Measurements from ENCODE around the gene LCAT.
"Not testable (repeated sequence)": the region's sequence is repeated elsewhere in the genome, so short reads cannot be mapped to it uniquely, and the experiment has no call there.

LCAT gene

GRCh38 chr16:67917140-67917851 lies 26.6 kb downstream of the LCAT start:
- TF ChIP-seq, protein P1, sequence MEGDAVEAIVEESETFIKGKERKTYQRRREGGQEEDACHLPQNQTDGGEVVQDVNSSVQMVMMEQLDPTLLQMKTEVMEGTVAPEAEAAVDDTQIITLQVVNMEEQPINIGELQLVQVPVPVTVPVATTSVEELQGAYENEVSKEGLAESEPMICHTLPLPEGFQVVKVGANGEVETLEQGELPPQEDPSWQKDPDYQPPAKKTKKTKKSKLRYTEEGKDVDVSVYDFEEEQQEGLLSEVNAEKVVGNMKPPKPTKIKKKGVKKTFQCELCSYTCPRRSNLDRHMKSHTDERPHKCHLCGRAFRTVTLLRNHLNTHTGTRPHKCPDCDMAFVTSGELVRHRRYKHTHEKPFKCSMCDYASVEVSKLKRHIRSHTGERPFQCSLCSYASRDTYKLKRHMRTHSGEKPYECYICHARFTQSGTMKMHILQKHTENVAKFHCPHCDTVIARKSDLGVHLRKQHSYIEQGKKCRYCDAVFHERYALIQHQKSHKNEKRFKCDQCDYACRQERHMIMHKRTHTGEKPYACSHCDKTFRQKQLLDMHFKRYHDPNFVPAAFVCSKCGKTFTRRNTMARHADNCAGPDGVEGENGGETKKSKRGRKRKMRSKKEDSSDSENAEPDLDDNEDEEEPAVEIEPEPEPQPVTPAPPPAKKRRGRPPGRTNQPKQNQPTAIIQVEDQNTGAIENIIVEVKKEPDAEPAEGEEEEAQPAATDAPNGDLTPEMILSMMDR (IDR thresholded peaks at IDR 0.05) = no peak
- Histone ChIP-seq H3K27ac (no peak overlapping the region), H3K9me3 (no peaks in the 10 kb centered on the region), H3K4me1 (ENCODE audit: control insufficient read depth in 1 of 2, insufficient read depth in 1 of 2, low read depth in 1 of 2, low read length in 1 of 2) (no peaks in the 10 kb centered on the region), H3K36me3 (peaks cover 46% of the 10 kb centered on the region), H3K27me3 (no peaks in the 10 kb centered on the region), H3K4me3 (ENCODE audit: low read depth in 1 of 2, low read length in 1 of 2) (no peak overlapping the region)

DNA sequence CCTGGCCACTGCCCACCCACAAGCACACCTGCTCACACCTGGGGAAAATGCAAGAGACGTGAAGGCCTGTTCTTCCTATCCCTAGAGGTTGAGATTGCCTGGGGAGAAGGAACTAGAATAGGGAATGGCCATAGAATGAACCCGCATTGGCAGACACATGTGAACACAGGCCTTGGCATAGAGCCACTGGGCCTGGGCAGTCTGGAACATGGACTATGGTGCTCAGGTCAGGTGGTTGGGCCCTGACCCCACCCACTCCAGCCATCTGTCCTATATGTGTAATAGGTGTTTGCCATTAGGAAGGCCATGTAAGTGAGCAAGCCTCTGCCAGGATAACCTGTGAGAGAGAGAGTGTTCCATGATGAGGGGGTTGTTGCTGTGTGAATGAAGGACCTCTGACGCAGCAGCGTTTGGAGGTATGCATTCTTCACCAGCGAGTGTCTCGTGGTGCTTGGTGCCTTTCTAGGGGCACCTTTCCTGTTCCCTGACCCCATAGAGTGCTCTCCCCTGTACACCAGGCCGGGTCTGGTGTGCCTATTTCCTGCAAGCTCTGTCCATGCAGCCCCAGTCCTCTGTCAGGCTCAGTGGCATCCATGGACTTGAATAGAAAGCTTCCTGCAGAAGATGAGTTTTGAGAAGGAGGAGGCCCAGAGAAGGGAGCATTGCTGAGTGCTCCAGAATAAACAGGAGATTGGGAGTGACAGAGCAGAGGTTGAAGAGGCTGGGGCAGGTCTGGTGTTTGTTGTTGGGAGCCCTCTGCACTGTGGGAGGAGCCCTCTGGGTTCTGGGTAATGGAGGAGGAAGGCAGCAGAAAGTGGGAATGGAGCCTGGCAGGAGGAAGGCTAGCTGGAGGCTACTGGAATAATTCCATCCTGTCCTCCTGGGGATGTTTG lies 27.8 kb downstream of the LCAT start:
- TF ChIP-seq, protein P1 (IDR thresholded peaks at IDR 0.05) = no peak
- no peaks in the 10 kb centered on the region for H3K9me3 ChIP-seq
- no peaks in the 10 kb centered on the region for H3K4me1 ChIP-seq (ENCODE audit: control insufficient read depth in 1 of 2, insufficient read depth in 1 of 2, low read depth in 1 of 2, low read length in 1 of 2)
- no peaks in the 10 kb centered on the region for H3K27me3 ChIP-seq
- H3K4me3 ChIP-seq (ENCODE audit: low read depth in 1 of 2, low read length in 1 of 2) = no peak overlapping the region
- H3K27ac ChIP-seq = no peak overlapping the region
- peaks cover 58% of the 10 kb centered on the region for H3K36me3 ChIP-seq

DNA sequence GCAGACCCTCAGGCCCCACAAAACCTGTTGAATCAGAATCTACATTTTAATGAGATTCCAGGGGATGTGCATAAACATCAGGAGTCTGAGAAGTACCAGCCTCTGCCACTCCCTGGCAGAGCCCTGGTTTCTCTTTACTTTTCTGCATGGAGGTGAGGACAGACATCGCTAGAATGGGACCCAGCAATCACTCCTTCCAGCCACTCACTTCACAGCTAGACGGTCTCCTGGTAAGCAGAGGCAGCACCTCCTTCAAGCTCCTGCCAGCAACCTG lies 28.5 kb downstream of the LCAT start:
- H3K9me3 ChIP-seq; H3K4me3 ChIP-seq (ENCODE audit: low read depth in 1 of 2, low read length in 1 of 2); H3K27me3 ChIP-seq; H3K4me1 ChIP-seq (ENCODE audit: control insufficient read depth in 1 of 2, insufficient read depth in 1 of 2, low read depth in 1 of 2, low read length in 1 of 2); H3K27ac ChIP-seq: not testable (repeated sequence)
- H3K36me3 ChIP-seq = peaks cover 65% of the 10 kb centered on the region

DNA sequence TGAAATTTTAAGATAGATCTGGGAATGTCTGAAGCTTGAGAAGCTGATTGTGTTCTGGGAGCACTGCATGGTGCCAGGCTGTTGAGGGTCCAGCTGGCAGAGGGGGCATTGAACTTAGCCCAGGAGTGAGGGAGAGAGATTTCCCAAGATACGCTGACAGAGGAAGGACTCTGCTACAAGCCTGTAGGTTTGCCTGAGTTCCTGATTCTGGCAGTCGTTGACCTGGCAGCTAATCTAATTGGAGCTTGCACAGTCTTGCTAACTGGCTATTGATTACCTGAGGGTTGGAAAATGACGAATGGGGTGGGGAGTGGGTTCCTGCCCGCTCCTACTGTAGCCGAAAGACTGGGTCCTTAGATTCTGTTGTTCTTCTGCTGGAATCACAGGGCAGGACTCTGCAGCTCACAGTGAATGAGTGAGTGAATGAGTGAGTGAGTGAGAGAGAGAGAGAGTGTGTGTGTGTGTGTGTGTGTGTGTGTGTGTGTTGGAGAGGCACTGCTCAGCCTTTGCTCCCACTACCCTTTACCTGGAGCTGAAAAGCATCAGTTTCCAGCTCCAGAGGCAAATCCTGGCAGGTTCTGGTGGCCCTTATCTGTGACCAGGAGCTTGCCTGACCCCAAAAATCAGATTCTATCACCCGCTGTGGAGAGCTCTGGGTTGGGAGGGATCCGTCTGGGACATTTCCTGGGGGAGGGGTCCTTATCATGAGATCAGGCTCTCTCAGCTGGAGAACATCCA lies 29.0 kb downstream of the LCAT start:
- Histone ChIP-seq H3K4me3 (ENCODE audit: low read depth in 1 of 2, low read length in 1 of 2) (no peak overlapping the region), H3K9me3 (no peaks in the 10 kb centered on the region), H3K4me1 (ENCODE audit: control insufficient read depth in 1 of 2, insufficient read depth in 1 of 2, low read depth in 1 of 2, low read length in 1 of 2) (no peaks in the 10 kb centered on the region), H3K27ac (no peak overlapping the region), H3K27me3 (no peaks in the 10 kb centered on the region), H3K36me3 (peaks cover 69% of the 10 kb centered on the region)
- TF ChIP-seq, protein P1 (IDR thresholded peaks at IDR 0.05) = no peak

DNA sequence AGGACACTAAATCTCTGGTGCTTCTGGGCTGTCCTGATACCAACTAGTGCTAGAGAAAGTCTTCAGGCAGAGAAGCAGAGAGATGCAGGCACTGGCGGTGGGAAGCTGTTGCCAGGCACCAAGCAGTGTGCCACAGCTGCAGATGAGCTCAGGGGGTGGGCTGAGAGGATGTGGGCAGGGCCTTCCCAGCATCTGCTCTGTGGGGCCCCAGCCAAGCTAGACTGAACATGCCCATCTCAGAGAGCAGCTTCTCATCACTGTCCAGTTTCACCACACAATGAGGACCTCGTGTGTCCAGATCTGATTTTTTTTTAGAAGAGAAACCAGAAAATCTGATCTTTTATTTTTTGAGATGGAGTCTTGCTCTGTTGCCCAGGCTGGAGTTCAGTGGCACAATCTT lies 33.8 kb downstream of the LCAT start:
- no peaks in the 10 kb centered on the region for H3K9me3 ChIP-seq
- TF ChIP-seq, protein P1 (IDR thresholded peaks at IDR 0.05) = no peak
- H3K4me3 ChIP-seq (ENCODE audit: low read depth in 1 of 2, low read length in 1 of 2) = no peak overlapping the region
- H3K27me3 ChIP-seq = no peaks in the 10 kb centered on the region
- H3K27ac ChIP-seq = no peak overlapping the region
- H3K4me1 ChIP-seq (ENCODE audit: control insufficient read depth in 1 of 2, insufficient read depth in 1 of 2, low read depth in 1 of 2, low read length in 1 of 2) = no peaks in the 10 kb centered on the region
- H3K36me3 ChIP-seq = peaks cover 46% of the 10 kb centered on the region
